ENCODE results near the gene ESPN.
A peak's percentile ranks its signal among the peaks of the same experiment; 100 is the strongest.

Gene ESPN

GRCh38 chr1:6409053-6409452, 15.5 kb upstream of the ESPN start:
- no peak for DNase-seq (ENCODE audit: low read depth)

GRCh38 chr1:6409733-6410132, 14.8 kb upstream of the ESPN start:
- no peak for DNase-seq (ENCODE audit: low read depth)

GRCh38 chr1:6410248-6410893, 14.2 kb upstream of the ESPN start:
- no peak for DNase-seq (ENCODE audit: low read depth)

GRCh38 chr1:6412896-6413295, 11.7 kb upstream of the ESPN start:
- no peak for DNase-seq (ENCODE audit: low read depth)

- DNase-seq (ENCODE audit: low read depth), result peak; percentile 42
Observed at GRCh38 chr1:6414443-6414844, 10.1 kb upstream of the ESPN start.

GRCh38 chr1:6414881-6415626, 9.5 kb upstream of the ESPN start:
- no peak for DNase-seq (ENCODE audit: low read depth)

GRCh38 chr1:6416295-6416656, 8.3 kb upstream of the ESPN start:
- DNase-seq (ENCODE audit: low read depth), result no peak

- no peak for DNase-seq (ENCODE audit: low read depth)
Observed at GRCh38 chr1:6416906-6417305, 7.7 kb upstream of the ESPN start.

GRCh38 chr1:6417961-6418667, 6.5 kb upstream of the ESPN start:
- no peak for DNase-seq (ENCODE audit: low read depth)

- no peak for DNase-seq (ENCODE audit: low read depth)
Observed at GRCh38 chr1:6418668-6419396, 5.7 kb upstream of the ESPN start.

GRCh38 chr1:6419397-6419803, 5.2 kb upstream of the ESPN start:
- DNase-seq (ENCODE audit: low read depth), result no peak

GRCh38 chr1:6419804-6420453, 4.6 kb upstream of the ESPN start, which contains the start of gene HES2:
HES2 (minus strand) TSS chr1:6419919; CDS start chr1:6419820, 99 bp downstream.
- DNase-seq (ENCODE audit: low read depth), result no peak

- DNase-seq (ENCODE audit: low read depth), result no peak
Observed at GRCh38 chr1:6420454-6421042, 4.0 kb upstream of the ESPN start.

GRCh38 chr1:6421266-6421665, 3.3 kb upstream of the ESPN start:
- no peak for DNase-seq (ENCODE audit: low read depth)

GRCh38 chr1:6423321-6423999, 1.1 kb upstream of the ESPN start:
- DNase-seq (ENCODE audit: low read depth), result peak; percentile 53

- no peak for DNase-seq (ENCODE audit: low read depth)
Observed at GRCh38 chr1:6424000-6424565, 493 bp upstream of the ESPN start.

- no peak for DNase-seq (ENCODE audit: low read depth)
Observed at GRCh38 chr1:6425658-6426057, 1.1 kb downstream of the ESPN start.

- no peak for DNase-seq (ENCODE audit: low read depth)
Observed at GRCh38 chr1:6426277-6426971, 1.8 kb downstream of the ESPN start.

- no peak for DNase-seq (ENCODE audit: low read depth)
Observed at GRCh38 chr1:6426972-6427350, 2.4 kb downstream of the ESPN start.
